Measurements from ENCODE around the gene CSRNP3. TPM values are rescaled to one million over a fixed set of nuclear protein-coding genes. Genes with fewer than 3 reads are reported as not detected.
"Not testable (repeated sequence)": the region's sequence is repeated elsewhere in the genome, so short reads cannot be mapped to it uniquely, and the experiment has no call there.

Gene CSRNP3
- total RNA-seq, 1 experiment from 2014 or later = 2.4 TPM

GRCh38 chr2:165573534-165574461 is 104.3 kb downstream of the CSRNP3 start:
- in situ Hi-C loops (cut with HindIII; ENCODE audit: low pct_unique_long_range_greater_than_20kb, low sequenced_read_pairs) = no loop called here
- peak; percentile 70 for DNase-seq (ENCODE audit: low read depth)

- no peak for DNase-seq (ENCODE audit: low read depth)
- in situ Hi-C loops (cut with HindIII; ENCODE audit: low pct_unique_long_range_greater_than_20kb, low sequenced_read_pairs) = no loop called here
These were observed 105.6 kb downstream of the CSRNP3 start for GRCh38 chr2:165575044-165575615.

GRCh38 chr2:165576409-165577154 is 107.1 kb downstream of the CSRNP3 start:
- DNase-seq (ENCODE audit: low read depth) = no peak
- in situ Hi-C loops (cut with HindIII; ENCODE audit: low pct_unique_long_range_greater_than_20kb, low sequenced_read_pairs) = no loop called here

GRCh38 chr2:165582409-165582808 is 112.9 kb downstream of the CSRNP3 start:
- DNase-seq (ENCODE audit: low read depth) = no peak
- in situ Hi-C loops (cut with HindIII; ENCODE audit: low pct_unique_long_range_greater_than_20kb, low sequenced_read_pairs) = no loop called here

GRCh38 chr2:165582863-165583506 is 113.5 kb downstream of the CSRNP3 start:
- no peak for DNase-seq (ENCODE audit: low read depth)
- in situ Hi-C loops (cut with HindIII; ENCODE audit: low pct_unique_long_range_greater_than_20kb, low sequenced_read_pairs) = no loop called here

GRCh38 chr2:165584126-165584654 is 114.7 kb downstream of the CSRNP3 start:
- in situ Hi-C loops (cut with HindIII; ENCODE audit: low pct_unique_long_range_greater_than_20kb, low sequenced_read_pairs) = no loop called here
- no peak for DNase-seq (ENCODE audit: low read depth)

- DNase-seq (ENCODE audit: low read depth) = no peak
- in situ Hi-C loops (cut with HindIII; ENCODE audit: low pct_unique_long_range_greater_than_20kb, low sequenced_read_pairs) = no loop called here
These were observed 116.5 kb downstream of the CSRNP3 start for GRCh38 chr2:165586019-165586418.

- in situ Hi-C loops (cut with HindIII; ENCODE audit: low pct_unique_long_range_greater_than_20kb, low sequenced_read_pairs) = no loop called here
- DNase-seq (ENCODE audit: low read depth) = no peak
These were observed 117.9 kb downstream of the CSRNP3 start for GRCh38 chr2:165587335-165587938.

GRCh38 chr2:165590999-165591398 is 121.5 kb downstream of the CSRNP3 start:
- in situ Hi-C loops (cut with HindIII; ENCODE audit: low pct_unique_long_range_greater_than_20kb, low sequenced_read_pairs); DNase-seq (ENCODE audit: low read depth): not testable (repeated sequence)

- in situ Hi-C loops (cut with HindIII; ENCODE audit: low pct_unique_long_range_greater_than_20kb, low sequenced_read_pairs) = no loop called here
- DNase-seq (ENCODE audit: low read depth) = no peak
These were observed 123.6 kb downstream of the CSRNP3 start for GRCh38 chr2:165593081-165593480.

GRCh38 chr2:165594231-165594934 is 124.9 kb downstream of the CSRNP3 start:
- in situ Hi-C loops (cut with HindIII; ENCODE audit: low pct_unique_long_range_greater_than_20kb, low sequenced_read_pairs) = no loop called here
- DNase-seq (ENCODE audit: low read depth) = no peak

- DNase-seq (ENCODE audit: low read depth) = peak; percentile 41
- in situ Hi-C loops (cut with HindIII; ENCODE audit: low pct_unique_long_range_greater_than_20kb, low sequenced_read_pairs) = no loop called here
These were observed 125.4 kb downstream of the CSRNP3 start for GRCh38 chr2:165594935-165595255.

- DNase-seq (ENCODE audit: low read depth) = no peak
- in situ Hi-C loops (cut with HindIII; ENCODE audit: low pct_unique_long_range_greater_than_20kb, low sequenced_read_pairs) = no loop called here
These were observed 127.3 kb downstream of the CSRNP3 start for GRCh38 chr2:165596788-165597187.

- in situ Hi-C loops (cut with HindIII; ENCODE audit: low pct_unique_long_range_greater_than_20kb, low sequenced_read_pairs) = no loop called here
These were observed 131.8 kb downstream of the CSRNP3 start for GRCh38 chr2:165601065-165601830.

GRCh38 chr2:165601928-165602521 is 132.5 kb downstream of the CSRNP3 start:
- no peak for DNase-seq (ENCODE audit: low read depth)
- in situ Hi-C loops (cut with HindIII; ENCODE audit: low pct_unique_long_range_greater_than_20kb, low sequenced_read_pairs) = no loop called here

More at GRCh38 chr2:165601065-165601830, 131.8 kb downstream of the CSRNP3 start:
- DNase-seq (ENCODE audit: low read depth) = no peak

GRCh38 chr2:165609672-165610071 is 140.2 kb downstream of the CSRNP3 start:
- DNase-seq (ENCODE audit: low read depth) = no peak
- in situ Hi-C loops (cut with HindIII; ENCODE audit: low pct_unique_long_range_greater_than_20kb, low sequenced_read_pairs) = no loop called here
